Measurements from ENCODE around the gene SERINC4. TPM values are rescaled to one million over a fixed set of nuclear protein-coding genes. Genes with fewer than 3 reads are reported as not detected.

The SERINC4 gene
- total and polyA plus RNA-seq, 9 of the 15 experiments (the other 6 are each of a cell fraction or from before 2014, with no cell fraction given), result 0.14 to 0.86 (median 0.18) TPM; not detected in 2

DNA sequence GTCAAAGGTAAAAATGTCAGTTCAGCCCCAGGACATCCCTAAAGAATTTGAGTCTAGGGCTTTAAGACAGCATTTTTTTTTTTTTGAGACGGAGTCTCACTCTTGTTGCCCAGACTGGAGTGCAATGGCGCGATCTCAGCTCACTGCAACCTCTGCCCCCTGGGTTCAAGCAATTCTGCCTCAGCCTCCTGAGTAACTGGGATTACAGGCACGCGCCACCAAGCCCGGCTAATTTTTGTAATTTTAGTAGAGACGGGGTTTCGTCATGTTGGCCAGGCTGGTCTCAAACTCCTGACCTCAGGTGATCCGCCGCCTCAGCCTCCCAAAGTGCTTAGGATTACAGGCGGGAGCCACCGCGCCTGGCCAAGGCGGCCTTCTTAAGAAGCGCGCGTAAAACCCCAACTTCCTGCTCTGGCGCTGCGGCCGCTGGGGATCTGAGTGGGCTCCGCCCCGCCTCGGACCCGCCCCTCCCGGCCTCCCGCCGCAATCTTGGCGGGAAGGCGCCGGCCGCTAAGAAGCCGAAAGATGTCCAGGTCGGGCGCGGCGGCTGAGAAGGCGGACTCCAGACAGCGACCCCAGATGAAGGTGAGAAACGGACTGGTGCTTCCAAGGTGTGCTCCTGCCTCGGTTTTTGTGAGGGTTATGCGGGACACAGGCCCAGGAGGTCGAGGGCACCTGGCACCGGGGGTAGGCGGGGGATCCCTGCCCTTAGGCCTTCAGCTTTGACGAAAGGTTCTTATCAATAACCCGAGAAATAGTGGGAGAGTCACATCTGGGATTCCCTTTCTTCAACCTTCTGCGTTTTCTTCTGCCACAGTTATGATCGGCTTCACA, 26.7 kb upstream of the SERINC4 start, which contains the start of gene WDR76 (continued):
- TF ChIP-seq, protein P1, sequence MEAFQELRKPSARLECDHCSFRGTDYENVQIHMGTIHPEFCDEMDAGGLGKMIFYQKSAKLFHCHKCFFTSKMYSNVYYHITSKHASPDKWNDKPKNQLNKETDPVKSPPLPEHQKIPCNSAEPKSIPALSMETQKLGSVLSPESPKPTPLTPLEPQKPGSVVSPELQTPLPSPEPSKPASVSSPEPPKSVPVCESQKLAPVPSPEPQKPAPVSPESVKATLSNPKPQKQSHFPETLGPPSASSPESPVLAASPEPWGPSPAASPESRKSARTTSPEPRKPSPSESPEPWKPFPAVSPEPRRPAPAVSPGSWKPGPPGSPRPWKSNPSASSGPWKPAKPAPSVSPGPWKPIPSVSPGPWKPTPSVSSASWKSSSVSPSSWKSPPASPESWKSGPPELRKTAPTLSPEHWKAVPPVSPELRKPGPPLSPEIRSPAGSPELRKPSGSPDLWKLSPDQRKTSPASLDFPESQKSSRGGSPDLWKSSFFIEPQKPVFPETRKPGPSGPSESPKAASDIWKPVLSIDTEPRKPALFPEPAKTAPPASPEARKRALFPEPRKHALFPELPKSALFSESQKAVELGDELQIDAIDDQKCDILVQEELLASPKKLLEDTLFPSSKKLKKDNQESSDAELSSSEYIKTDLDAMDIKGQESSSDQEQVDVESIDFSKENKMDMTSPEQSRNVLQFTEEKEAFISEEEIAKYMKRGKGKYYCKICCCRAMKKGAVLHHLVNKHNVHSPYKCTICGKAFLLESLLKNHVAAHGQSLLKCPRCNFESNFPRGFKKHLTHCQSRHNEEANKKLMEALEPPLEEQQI (IDR thresholded peaks at IDR 0.05), result no peak
- TF ChIP-seq, protein P2, sequence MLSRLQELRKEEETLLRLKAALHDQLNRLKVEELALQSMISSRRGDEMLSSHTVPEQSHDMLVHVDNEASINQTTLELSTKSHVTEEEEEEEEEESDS (CRISPR knock-in tag; IDR thresholded peaks at IDR 0.05), result no peak
- TF ChIP-seq, protein P3, sequence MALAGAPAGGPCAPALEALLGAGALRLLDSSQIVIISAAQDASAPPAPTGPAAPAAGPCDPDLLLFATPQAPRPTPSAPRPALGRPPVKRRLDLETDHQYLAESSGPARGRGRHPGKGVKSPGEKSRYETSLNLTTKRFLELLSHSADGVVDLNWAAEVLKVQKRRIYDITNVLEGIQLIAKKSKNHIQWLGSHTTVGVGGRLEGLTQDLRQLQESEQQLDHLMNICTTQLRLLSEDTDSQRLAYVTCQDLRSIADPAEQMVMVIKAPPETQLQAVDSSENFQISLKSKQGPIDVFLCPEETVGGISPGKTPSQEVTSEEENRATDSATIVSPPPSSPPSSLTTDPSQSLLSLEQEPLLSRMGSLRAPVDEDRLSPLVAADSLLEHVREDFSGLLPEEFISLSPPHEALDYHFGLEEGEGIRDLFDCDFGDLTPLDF (CRISPR knock-in tag; IDR thresholded peaks at IDR 0.05), result peak; percentile 99
- TF ChIP-seq BMI1 (IDR thresholded peaks at IDR 0.05; ENCODE audit: low read length), result no peak
- TF ChIP-seq ESRRB (CRISPR knock-in tag; IDR thresholded peaks at IDR 0.05; ENCODE audit: borderline replicate concordance), result no peak
- TF ChIP-seq, protein P4, sequence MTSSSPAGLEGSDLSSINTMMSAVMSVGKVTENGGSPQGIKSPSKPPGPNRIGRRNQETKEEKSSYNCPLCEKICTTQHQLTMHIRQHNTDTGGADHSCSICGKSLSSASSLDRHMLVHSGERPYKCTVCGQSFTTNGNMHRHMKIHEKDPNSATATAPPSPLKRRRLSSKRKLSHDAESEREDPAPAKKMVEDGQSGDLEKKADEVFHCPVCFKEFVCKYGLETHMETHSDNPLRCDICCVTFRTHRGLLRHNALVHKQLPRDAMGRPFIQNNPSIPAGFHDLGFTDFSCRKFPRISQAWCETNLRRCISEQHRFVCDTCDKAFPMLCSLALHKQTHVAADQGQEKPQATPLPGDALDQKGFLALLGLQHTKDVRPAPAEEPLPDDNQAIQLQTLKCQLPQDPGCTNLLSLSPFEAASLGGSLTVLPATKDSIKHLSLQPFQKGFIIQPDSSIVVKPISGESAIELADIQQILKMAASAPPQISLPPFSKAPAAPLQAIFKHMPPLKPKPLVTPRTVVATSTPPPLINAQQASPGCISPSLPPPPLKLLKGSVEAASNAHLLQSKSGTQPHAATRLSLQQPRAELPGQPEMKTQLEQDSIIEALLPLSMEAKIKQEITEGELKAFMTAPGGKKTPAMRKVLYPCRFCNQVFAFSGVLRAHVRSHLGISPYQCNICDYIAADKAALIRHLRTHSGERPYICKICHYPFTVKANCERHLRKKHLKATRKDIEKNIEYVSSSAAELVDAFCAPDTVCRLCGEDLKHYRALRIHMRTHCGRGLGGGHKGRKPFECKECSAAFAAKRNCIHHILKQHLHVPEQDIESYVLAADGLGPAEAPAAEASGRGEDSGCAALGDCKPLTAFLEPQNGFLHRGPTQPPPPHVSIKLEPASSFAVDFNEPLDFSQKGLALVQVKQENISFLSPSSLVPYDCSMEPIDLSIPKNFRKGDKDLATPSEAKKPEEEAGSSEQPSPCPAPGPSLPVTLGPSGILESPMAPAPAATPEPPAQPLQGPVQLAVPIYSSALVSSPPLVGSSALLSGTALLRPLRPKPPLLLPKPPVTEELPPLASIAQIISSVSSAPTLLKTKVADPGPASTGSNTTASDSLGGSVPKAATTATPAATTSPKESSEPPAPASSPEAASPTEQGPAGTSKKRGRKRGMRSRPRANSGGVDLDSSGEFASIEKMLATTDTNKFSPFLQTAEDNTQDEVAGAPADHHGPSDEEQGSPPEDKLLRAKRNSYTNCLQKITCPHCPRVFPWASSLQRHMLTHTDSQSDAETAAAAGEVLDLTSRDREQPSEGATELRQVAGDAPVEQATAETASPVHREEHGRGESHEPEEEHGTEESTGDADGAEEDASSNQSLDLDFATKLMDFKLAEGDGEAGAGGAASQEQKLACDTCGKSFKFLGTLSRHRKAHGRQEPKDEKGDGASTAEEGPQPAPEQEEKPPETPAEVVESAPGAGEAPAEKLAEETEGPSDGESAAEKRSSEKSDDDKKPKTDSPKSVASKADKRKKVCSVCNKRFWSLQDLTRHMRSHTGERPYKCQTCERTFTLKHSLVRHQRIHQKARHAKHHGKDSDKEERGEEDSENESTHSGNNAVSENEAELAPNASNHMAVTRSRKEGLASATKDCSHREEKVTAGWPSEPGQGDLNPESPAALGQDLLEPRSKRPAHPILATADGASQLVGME (CRISPR knock-in tag; IDR thresholded peaks at IDR 0.05), result peak; percentile 81
- no peak for TF ChIP-seq KLF13 (tag; IDR thresholded peaks at IDR 0.05; ENCODE audit: borderline replicate concordance, low read depth)
- TF ChIP-seq, protein P5, sequence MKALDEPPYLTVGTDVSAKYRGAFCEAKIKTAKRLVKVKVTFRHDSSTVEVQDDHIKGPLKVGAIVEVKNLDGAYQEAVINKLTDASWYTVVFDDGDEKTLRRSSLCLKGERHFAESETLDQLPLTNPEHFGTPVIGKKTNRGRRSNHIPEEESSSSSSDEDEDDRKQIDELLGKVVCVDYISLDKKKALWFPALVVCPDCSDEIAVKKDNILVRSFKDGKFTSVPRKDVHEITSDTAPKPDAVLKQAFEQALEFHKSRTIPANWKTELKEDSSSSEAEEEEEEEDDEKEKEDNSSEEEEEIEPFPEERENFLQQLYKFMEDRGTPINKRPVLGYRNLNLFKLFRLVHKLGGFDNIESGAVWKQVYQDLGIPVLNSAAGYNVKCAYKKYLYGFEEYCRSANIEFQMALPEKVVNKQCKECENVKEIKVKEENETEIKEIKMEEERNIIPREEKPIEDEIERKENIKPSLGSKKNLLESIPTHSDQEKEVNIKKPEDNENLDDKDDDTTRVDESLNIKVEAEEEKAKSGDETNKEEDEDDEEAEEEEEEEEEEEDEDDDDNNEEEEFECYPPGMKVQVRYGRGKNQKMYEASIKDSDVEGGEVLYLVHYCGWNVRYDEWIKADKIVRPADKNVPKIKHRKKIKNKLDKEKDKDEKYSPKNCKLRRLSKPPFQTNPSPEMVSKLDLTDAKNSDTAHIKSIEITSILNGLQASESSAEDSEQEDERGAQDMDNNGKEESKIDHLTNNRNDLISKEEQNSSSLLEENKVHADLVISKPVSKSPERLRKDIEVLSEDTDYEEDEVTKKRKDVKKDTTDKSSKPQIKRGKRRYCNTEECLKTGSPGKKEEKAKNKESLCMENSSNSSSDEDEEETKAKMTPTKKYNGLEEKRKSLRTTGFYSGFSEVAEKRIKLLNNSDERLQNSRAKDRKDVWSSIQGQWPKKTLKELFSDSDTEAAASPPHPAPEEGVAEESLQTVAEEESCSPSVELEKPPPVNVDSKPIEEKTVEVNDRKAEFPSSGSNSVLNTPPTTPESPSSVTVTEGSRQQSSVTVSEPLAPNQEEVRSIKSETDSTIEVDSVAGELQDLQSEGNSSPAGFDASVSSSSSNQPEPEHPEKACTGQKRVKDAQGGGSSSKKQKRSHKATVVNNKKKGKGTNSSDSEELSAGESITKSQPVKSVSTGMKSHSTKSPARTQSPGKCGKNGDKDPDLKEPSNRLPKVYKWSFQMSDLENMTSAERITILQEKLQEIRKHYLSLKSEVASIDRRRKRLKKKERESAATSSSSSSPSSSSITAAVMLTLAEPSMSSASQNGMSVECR (CRISPR knock-in tag; IDR thresholded peaks at IDR 0.05), result peak; percentile 55; the same call in 1 of the 2 replicates
- TF ChIP-seq ETV6 (IDR thresholded peaks at IDR 0.05; ENCODE audit: borderline replicate concordance in 1 of 2, low read depth in 2 of 2, low read length in 1 of 2), result no peak
- TF ChIP-seq ETV6 (CRISPR knock-in tag; IDR thresholded peaks at IDR 0.05; ENCODE audit: borderline replicate concordance), result no peak
